Heart left ventricle (tissue), 13 donors: ENCODE results near the gene PLB1.

ENCODE experiments used
- POLR2A ChIP-seq, 2 donors: fragments of 450-650 bp; IDR thresholded peaks; one replicate each; pipeline ENCODE4 v1.6.1; 2017; ENCODE audit warnings: antibody characterized with exemption in 2 of 2, mild to moderate bottlenecking in 2 of 2, moderate library complexity in 2 of 2
- TF ChIP-seq, protein P1 (sequence below), 12 donors: fragments of 200-600 bp; sonication (generic) in 4 of 12; IDR thresholded peaks; one replicate each; pipeline versions ENCODE4 v1.5.0 to v1.8.0; 2018 to 2022; ENCODE audit warnings: antibody characterized with exemption in 12 of 12, mild to moderate bottlenecking in 5 of 12
- donor health status: ischemic (EF 13 %, LVEDD 7.1; RV severe dilation, severe dysfunction).
- donor health status: DM: no; HTN: yes; CAD: no.
- donor health status: DM: no; HTN: no; CAD: no.
- donor health status: ischemic (EF 25% LVEDD 6.9; RV normal size, moderate dysfunction).
- donor health status: ischemic (EF 25% LVEDD 5.7; RV mildly dilated, moderate dysfunction).
- donor health status: ischemic (EF 35%, LVEDD 5.7; RV mildly dilated, moderate dysfunction).
- donor health status: nonischemic (EF 11% LVEDD 7.7; RV severe dilation, severe dysfunction).
- donor health status: DM: yes; HTN: yes; CAD: no.
- donor health status: PGD.
- donor health status: ischemic (EF 29% LVEDD 5.4; RV normal size, mild dysfunction).
- donor health status: nonischemic (EF 23%, LVEDD 6.1; RV moderate dilation, normal function).

DNA sequence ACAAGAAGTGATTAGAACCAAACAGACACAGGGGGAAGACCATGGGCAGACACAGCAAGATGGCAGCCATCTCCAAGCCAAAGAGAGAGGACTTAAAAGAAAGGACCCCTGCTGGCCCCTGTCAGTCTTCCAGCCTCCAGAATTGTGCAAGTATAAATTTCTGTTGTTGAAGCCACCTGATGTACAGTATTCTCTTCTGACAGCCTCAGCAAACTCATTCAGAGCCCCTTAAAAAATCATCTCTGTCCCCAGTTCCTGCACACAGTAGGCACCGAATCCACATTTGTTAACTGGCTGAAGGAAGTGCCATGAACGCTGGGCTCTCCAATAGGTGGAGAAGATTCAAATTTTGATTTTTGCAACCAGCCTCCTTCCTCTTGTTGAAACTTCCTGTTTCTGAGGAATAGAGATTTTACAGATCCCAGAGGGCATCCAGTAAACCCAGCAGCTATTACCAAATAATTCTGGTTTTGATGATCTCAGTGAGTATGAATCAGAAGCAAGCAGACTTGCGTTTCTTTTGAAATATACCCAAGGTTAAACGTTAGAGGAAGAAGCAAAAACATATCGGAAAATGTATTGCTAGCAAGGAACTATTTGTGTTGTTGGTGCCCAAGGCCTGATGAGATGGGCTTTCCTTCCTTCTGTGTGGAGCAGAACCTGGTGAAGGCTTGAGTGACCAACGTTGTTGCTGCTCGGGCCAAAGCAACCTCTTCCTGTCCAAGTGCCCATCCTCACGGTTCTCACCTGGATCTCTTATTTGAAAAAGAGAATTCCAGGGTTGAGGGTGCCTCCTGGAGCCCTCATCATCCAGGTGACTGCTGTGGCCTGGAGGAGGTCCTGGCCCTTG is 47.7 kb upstream of the PLB1 start:
- TF ChIP-seq, protein P1, sequence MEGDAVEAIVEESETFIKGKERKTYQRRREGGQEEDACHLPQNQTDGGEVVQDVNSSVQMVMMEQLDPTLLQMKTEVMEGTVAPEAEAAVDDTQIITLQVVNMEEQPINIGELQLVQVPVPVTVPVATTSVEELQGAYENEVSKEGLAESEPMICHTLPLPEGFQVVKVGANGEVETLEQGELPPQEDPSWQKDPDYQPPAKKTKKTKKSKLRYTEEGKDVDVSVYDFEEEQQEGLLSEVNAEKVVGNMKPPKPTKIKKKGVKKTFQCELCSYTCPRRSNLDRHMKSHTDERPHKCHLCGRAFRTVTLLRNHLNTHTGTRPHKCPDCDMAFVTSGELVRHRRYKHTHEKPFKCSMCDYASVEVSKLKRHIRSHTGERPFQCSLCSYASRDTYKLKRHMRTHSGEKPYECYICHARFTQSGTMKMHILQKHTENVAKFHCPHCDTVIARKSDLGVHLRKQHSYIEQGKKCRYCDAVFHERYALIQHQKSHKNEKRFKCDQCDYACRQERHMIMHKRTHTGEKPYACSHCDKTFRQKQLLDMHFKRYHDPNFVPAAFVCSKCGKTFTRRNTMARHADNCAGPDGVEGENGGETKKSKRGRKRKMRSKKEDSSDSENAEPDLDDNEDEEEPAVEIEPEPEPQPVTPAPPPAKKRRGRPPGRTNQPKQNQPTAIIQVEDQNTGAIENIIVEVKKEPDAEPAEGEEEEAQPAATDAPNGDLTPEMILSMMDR (IDR thresholded peaks at IDR 0.05), result no peak
- TF ChIP-seq POLR2A (IDR thresholded peaks at IDR 0.05), result no peak
